ENCODE results near the gene MBTPS1. TPM values are rescaled to one million over a fixed set of nuclear protein-coding genes. Genes with fewer than 3 reads are reported as not detected.

MBTPS1 gene
- total RNA-seq, 1 donor from 2014 or later = 70.9 TPM

- H3K4me3 ChIP-seq (ENCODE audit: low read depth, low read length) = no peak overlapping the region
- H3K36me3 ChIP-seq (ENCODE audit: control insufficient read depth, insufficient read depth, low read length) = peaks cover 5% of the 10 kb centered on the region
- no peaks in the 10 kb centered on the region for H3K27me3 ChIP-seq (ENCODE audit: control insufficient read depth, insufficient read depth, low read length)
- no peak for DNase-seq (ENCODE audit: low read depth)
- TF ChIP-seq CTCF (IDR thresholded peaks at IDR 0.05; ENCODE audit: insufficient read depth, low read length, poor library complexity, severe bottlenecking) = no peak
Measured at GRCh38 chr16:84075376-84075775, 41.4 kb downstream of the MBTPS1 start.

GRCh38 chr16:84074721-84075120 is 42.0 kb downstream of the MBTPS1 start:
- no peak for DNase-seq (ENCODE audit: low read depth)
- no peak for TF ChIP-seq CTCF (IDR thresholded peaks at IDR 0.05; ENCODE audit: insufficient read depth, low read length, poor library complexity, severe bottlenecking)
- H3K27me3 ChIP-seq (ENCODE audit: control insufficient read depth, insufficient read depth, low read length) = no peaks in the 10 kb centered on the region
- H3K4me3 ChIP-seq (ENCODE audit: low read depth, low read length) = no peak overlapping the region
- peaks cover 6% of the 10 kb centered on the region for H3K36me3 ChIP-seq (ENCODE audit: control insufficient read depth, insufficient read depth, low read length)

- no peak overlapping the region for H3K4me3 ChIP-seq (ENCODE audit: low read depth, low read length)
- no peak for DNase-seq (ENCODE audit: low read depth)
- H3K36me3 ChIP-seq (ENCODE audit: control insufficient read depth, insufficient read depth, low read length) = peaks cover 8% of the 10 kb centered on the region
- TF ChIP-seq CTCF (IDR thresholded peaks at IDR 0.05; ENCODE audit: insufficient read depth, low read length, poor library complexity, severe bottlenecking) = no peak
- H3K27me3 ChIP-seq (ENCODE audit: control insufficient read depth, insufficient read depth, low read length) = no peaks in the 10 kb centered on the region
Measured at GRCh38 chr16:84072014-84072413, 44.7 kb downstream of the MBTPS1 start.

- DNase-seq (ENCODE audit: low read depth) = no peak
- Histone ChIP-seq H3K27me3 (ENCODE audit: control insufficient read depth, insufficient read depth, low read length) (no peaks in the 10 kb centered on the region), H3K4me3 (ENCODE audit: low read depth, low read length) (no peak overlapping the region), H3K36me3 (ENCODE audit: control insufficient read depth, insufficient read depth, low read length) (peaks cover 10% of the 10 kb centered on the region)
- TF ChIP-seq CTCF (IDR thresholded peaks at IDR 0.05; ENCODE audit: insufficient read depth, low read length, poor library complexity, severe bottlenecking) = no peak
Measured at GRCh38 chr16:84071121-84071520, 45.6 kb downstream of the MBTPS1 start.

- TF ChIP-seq CTCF (IDR thresholded peaks at IDR 0.05; ENCODE audit: insufficient read depth, low read length, poor library complexity, severe bottlenecking) = no peak
- Histone ChIP-seq H3K36me3 (ENCODE audit: control insufficient read depth, insufficient read depth, low read length) (peaks cover 10% of the 10 kb centered on the region), H3K4me3 (ENCODE audit: low read depth, low read length) (no peak overlapping the region), H3K27me3 (ENCODE audit: control insufficient read depth, insufficient read depth, low read length) (no peaks in the 10 kb centered on the region)
- no peak for DNase-seq (ENCODE audit: low read depth)
Measured at GRCh38 chr16:84069540-84069939, 47.2 kb downstream of the MBTPS1 start.

GRCh38 chr16:84068783-84069462 is 47.8 kb downstream of the MBTPS1 start:
- H3K4me3 ChIP-seq (ENCODE audit: low read depth, low read length) = no peak overlapping the region
- no peaks in the 10 kb centered on the region for H3K27me3 ChIP-seq (ENCODE audit: control insufficient read depth, insufficient read depth, low read length)
- H3K36me3 ChIP-seq (ENCODE audit: control insufficient read depth, insufficient read depth, low read length) = peaks cover 10% of the 10 kb centered on the region
- DNase-seq (ENCODE audit: low read depth) = no peak
- no peak for TF ChIP-seq CTCF (IDR thresholded peaks at IDR 0.05; ENCODE audit: insufficient read depth, low read length, poor library complexity, severe bottlenecking)

Data from kidney epithelial cell (primary cell).